ENCODE results near the gene LRTM1.

LRTM1 gene

DNA sequence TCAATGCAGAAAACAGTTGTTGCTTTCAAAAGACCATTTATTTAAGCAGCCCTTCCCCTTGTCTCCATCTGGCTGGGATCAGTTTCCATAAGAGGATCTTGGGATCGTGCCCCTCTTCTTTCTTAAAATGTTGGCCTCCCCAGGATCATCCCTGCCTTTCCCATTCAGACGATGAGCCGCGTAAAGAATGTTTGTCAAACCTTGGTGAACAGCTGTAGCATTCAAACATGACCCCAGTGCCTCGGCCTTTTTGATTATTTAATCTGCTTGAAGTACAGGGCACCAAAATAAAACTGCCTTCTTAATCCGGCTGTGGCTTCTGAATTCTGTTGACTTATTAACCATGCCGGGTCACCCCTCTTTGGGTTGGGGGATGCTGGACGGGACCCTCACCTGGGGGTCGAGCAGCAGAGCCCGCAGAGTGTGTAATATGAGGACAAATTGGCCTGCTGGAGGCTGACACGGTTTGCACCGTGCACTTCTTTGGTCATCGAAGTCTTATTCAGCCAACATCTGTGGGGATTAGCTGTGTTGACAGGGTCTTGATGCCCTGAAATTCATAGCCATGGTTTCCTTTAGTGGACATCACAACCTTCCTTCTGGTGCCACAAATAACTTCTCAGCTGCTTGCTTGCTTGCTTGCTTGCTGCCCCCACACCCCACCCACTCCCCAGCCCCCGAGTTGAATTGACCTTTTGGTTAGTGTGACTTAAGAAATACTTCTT lies at the start of gene LRTM1:
Gene LRTM1 (minus strand): TSS at position 14 of the 725 bp plus-strand sequence. CDS start 148 bp downstream, outside the sequence.
- H2AFZ ChIP-seq (ENCODE audit: low read length), result no peak within 1 kb of the TSS
- H3K27ac ChIP-seq (ENCODE audit: low read depth, low read length, poor library complexity, severe bottlenecking), result no peak within 1 kb of the TSS
- no peaks in the 10 kb centered on the region for H3K79me2 ChIP-seq (ENCODE audit: insufficient read depth, low read length)
- H3K4me3 ChIP-seq (ENCODE audit: low read depth, low read length, poor library complexity, severe bottlenecking), result no peak within 1 kb of the TSS
- no peaks in the 10 kb centered on the region for H3K9me2 ChIP-seq (ENCODE audit: low read depth, low read length)
- H3K4me2 ChIP-seq (ENCODE audit: low read length), result no peak within 1 kb of the TSS
- no peaks in the 10 kb centered on the region for H3K9me3 ChIP-seq (ENCODE audit: low read length)
- no peaks in the 10 kb centered on the region for H3K36me3 ChIP-seq (ENCODE audit: insufficient read depth, low read length)
- no peaks in the 10 kb centered on the region for H3F3A ChIP-seq (ENCODE audit: insufficient read depth, low read length)
- no peaks in the 10 kb centered on the region for H3K4me1 ChIP-seq (ENCODE audit: insufficient read depth, low read length, severe bottlenecking)
- TF ChIP-seq, protein P1, sequence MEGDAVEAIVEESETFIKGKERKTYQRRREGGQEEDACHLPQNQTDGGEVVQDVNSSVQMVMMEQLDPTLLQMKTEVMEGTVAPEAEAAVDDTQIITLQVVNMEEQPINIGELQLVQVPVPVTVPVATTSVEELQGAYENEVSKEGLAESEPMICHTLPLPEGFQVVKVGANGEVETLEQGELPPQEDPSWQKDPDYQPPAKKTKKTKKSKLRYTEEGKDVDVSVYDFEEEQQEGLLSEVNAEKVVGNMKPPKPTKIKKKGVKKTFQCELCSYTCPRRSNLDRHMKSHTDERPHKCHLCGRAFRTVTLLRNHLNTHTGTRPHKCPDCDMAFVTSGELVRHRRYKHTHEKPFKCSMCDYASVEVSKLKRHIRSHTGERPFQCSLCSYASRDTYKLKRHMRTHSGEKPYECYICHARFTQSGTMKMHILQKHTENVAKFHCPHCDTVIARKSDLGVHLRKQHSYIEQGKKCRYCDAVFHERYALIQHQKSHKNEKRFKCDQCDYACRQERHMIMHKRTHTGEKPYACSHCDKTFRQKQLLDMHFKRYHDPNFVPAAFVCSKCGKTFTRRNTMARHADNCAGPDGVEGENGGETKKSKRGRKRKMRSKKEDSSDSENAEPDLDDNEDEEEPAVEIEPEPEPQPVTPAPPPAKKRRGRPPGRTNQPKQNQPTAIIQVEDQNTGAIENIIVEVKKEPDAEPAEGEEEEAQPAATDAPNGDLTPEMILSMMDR (IDR thresholded peaks at IDR 0.05; ENCODE audit: low read length), result no peak
- TF ChIP-seq EZH2 (IDR thresholded peaks at IDR 0.05; ENCODE audit: borderline replicate concordance, low read length), result no peak
- H3K27me3 ChIP-seq (ENCODE audit: insufficient read depth, low read length), result no peaks in the 10 kb centered on the region
- no peak within 1 kb of the TSS for H3K9ac ChIP-seq (ENCODE audit: low read length)
- H4K20me1 ChIP-seq (ENCODE audit: insufficient read depth, low read length), result no peaks in the 10 kb centered on the region

DNA sequence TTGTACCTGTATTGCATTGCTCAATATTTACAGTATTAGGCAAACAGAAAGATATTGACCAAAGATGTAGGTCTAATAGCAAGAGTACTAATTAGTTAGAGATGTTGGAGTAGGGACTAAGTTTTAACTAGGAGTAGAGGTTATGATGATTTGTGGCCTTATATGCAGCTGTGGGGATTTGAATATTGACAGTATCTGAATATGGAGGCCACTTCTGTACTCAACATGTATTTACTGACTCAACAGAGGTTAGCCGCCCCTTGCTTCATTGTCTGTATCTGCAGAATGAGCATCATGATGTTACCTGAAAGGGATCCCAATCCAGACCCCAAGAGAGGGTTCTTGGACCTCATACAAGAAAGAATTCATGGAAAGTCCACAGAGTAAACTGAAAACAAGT lies 49.6 kb upstream of the LRTM1 start:
- TF ChIP-seq EZH2 (IDR thresholded peaks at IDR 0.05; ENCODE audit: borderline replicate concordance, low read length), result no peak
- TF ChIP-seq, protein P1 (IDR thresholded peaks at IDR 0.05; ENCODE audit: low read length), result no peak
- H3K4me2 ChIP-seq (ENCODE audit: low read length), result no peak overlapping the region
- no peaks in the 10 kb centered on the region for H3K27me3 ChIP-seq (ENCODE audit: insufficient read depth, low read length)
- no peaks in the 10 kb centered on the region for H3F3A ChIP-seq (ENCODE audit: insufficient read depth, low read length)
- H4K20me1 ChIP-seq (ENCODE audit: insufficient read depth, low read length), result no peaks in the 10 kb centered on the region
- H3K79me2 ChIP-seq (ENCODE audit: insufficient read depth, low read length), result no peaks in the 10 kb centered on the region
- no peak overlapping the region for H3K4me3 ChIP-seq (ENCODE audit: low read depth, low read length, poor library complexity, severe bottlenecking)
- no peaks in the 10 kb centered on the region for H3K9me2 ChIP-seq (ENCODE audit: low read depth, low read length)
- no peak overlapping the region for H3K27ac ChIP-seq (ENCODE audit: low read depth, low read length, poor library complexity, severe bottlenecking)
- no peak overlapping the region for H3K9ac ChIP-seq (ENCODE audit: low read length)
- no peaks in the 10 kb centered on the region for H3K9me3 ChIP-seq (ENCODE audit: low read length)
- H2AFZ ChIP-seq (ENCODE audit: low read length), result no peak overlapping the region
- H3K36me3 ChIP-seq (ENCODE audit: insufficient read depth, low read length), result no peaks in the 10 kb centered on the region
- H3K4me1 ChIP-seq (ENCODE audit: insufficient read depth, low read length, severe bottlenecking), result no peaks in the 10 kb centered on the region

DNA sequence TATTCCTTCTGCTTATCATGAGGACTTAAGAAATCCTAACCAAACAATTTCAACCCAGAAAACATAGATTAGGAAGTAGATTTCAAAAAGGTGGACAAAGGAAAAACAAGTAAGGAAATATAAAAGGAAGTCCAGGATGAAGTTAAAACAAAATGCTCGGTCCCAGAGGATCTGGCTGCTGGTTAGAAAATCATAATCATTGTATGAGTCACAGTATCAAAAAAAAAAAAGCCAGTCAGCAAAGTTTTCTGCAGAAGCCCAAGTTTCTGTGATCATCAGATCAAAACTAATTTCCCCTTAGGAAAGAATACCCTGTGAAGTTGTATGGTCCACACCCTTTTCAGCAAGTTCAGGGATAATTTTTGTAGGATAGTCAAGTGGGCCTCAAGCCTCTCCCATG lies 43.0 kb upstream of the LRTM1 start:
- Histone ChIP-seq H3K27ac (ENCODE audit: low read depth, low read length, poor library complexity, severe bottlenecking) (no peak overlapping the region), H2AFZ (ENCODE audit: low read length) (no peak overlapping the region)
- no peak for TF ChIP-seq EZH2 (IDR thresholded peaks at IDR 0.05; ENCODE audit: borderline replicate concordance, low read length)
- TF ChIP-seq, protein P1 (IDR thresholded peaks at IDR 0.05; ENCODE audit: low read length), result no peak

More for the DNA sequence above, 43.0 kb upstream of the LRTM1 start:
- Histone ChIP-seq H4K20me1 (ENCODE audit: insufficient read depth, low read length) (no peaks in the 10 kb centered on the region), H3K9me2 (ENCODE audit: low read depth, low read length) (no peaks in the 10 kb centered on the region), H3K27me3 (ENCODE audit: insufficient read depth, low read length) (no peaks in the 10 kb centered on the region), H3F3A (ENCODE audit: insufficient read depth, low read length) (no peaks in the 10 kb centered on the region), H3K4me1 (ENCODE audit: insufficient read depth, low read length, severe bottlenecking) (no peaks in the 10 kb centered on the region), H3K79me2 (ENCODE audit: insufficient read depth, low read length) (no peaks in the 10 kb centered on the region), H3K9me3 (ENCODE audit: low read length) (no peaks in the 10 kb centered on the region), H3K36me3 (ENCODE audit: insufficient read depth, low read length) (no peaks in the 10 kb centered on the region), H3K4me3 (ENCODE audit: low read depth, low read length, poor library complexity, severe bottlenecking) (no peak overlapping the region), H3K9ac (ENCODE audit: low read length) (no peak overlapping the region), H3K4me2 (ENCODE audit: low read length) (no peak overlapping the region)
